Type B pancreatic cell (in vitro differentiated cells): Measurements from ENCODE around the gene CACUL1. TPM values are rescaled to one million over a fixed set of nuclear protein-coding genes. Genes with fewer than 3 reads are reported as not detected.

Experiments used
- DNase-seq: peaks from one replicate; pipeline ENCODE4 v3.0.0; 2021; ENCODE audit warnings: mixed read lengths; ENCODE audit not compliant: unreplicated experiment; ENCODE audit errors: extremely low spot score
- H3K27ac Mint-ChIP-seq: 2 replicates; pipeline ENCODE4 v1.8.0; 2021; ENCODE audit warnings: mild to moderate bottlenecking, mixed read lengths
- H3K27me3 Mint-ChIP-seq: 2 replicates; pipeline ENCODE4 v1.8.0; 2021; ENCODE audit warnings: mixed read lengths
- H3K36me3 Mint-ChIP-seq: 2 replicates; pipeline ENCODE4 v1.8.0; 2021; ENCODE audit warnings: mixed read lengths
- H3K4me1 Mint-ChIP-seq: one replicate; pipeline ENCODE4 v1.8.0; 2021; ENCODE audit warnings: mixed read lengths; ENCODE audit not compliant: unreplicated experiment
- H3K4me3 Mint-ChIP-seq: 2 replicates; pipeline ENCODE4 v1.8.0; 2021; ENCODE audit warnings: mild to moderate bottlenecking, mixed read lengths
- H3K9me3 Mint-ChIP-seq: 2 replicates; pipeline ENCODE4 v1.8.0; 2021; ENCODE audit warnings: mixed read lengths
- total RNA-seq: library from RNA; stranded (reverse); gene quantifications from 2 replicates; pipeline ENCODE4 v1.2.1, GENCODE V29; 2021; ENCODE audit warnings: low replicate concordance
- TF ChIP-seq, protein P1 (sequence below): fragments of 200-600 bp; sonication (generic); conservative IDR thresholded peaks from 2 replicates; pipeline ENCODE4 v1.5.0; 2021; ENCODE audit warnings: antibody characterized with exemption, mild to moderate bottlenecking

The CACUL1 gene
- total RNA-seq, 1 donor from 2014 or later = 42.9 TPM

DNA sequence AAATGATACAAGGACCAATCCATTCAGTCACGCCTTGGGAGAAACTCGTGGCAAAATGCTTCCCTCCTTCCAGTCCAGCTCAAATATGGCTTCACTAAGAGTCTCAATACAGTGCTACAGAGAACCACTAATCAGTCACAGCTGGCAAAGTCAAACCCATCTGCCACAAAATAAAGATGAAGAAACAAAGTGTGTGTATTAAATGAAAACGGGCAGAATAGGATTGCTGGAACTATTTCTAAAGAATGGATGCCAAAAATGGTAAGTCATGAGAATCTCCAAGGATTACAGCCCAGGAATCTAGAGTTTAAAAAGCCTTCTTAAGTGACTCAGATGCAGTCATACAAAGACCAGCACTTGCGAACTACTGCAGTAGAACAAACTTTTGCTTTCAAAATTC lies 61.9 kb downstream of the CACUL1 start:
- TF ChIP-seq, protein P1, sequence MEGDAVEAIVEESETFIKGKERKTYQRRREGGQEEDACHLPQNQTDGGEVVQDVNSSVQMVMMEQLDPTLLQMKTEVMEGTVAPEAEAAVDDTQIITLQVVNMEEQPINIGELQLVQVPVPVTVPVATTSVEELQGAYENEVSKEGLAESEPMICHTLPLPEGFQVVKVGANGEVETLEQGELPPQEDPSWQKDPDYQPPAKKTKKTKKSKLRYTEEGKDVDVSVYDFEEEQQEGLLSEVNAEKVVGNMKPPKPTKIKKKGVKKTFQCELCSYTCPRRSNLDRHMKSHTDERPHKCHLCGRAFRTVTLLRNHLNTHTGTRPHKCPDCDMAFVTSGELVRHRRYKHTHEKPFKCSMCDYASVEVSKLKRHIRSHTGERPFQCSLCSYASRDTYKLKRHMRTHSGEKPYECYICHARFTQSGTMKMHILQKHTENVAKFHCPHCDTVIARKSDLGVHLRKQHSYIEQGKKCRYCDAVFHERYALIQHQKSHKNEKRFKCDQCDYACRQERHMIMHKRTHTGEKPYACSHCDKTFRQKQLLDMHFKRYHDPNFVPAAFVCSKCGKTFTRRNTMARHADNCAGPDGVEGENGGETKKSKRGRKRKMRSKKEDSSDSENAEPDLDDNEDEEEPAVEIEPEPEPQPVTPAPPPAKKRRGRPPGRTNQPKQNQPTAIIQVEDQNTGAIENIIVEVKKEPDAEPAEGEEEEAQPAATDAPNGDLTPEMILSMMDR = no peak

DNA sequence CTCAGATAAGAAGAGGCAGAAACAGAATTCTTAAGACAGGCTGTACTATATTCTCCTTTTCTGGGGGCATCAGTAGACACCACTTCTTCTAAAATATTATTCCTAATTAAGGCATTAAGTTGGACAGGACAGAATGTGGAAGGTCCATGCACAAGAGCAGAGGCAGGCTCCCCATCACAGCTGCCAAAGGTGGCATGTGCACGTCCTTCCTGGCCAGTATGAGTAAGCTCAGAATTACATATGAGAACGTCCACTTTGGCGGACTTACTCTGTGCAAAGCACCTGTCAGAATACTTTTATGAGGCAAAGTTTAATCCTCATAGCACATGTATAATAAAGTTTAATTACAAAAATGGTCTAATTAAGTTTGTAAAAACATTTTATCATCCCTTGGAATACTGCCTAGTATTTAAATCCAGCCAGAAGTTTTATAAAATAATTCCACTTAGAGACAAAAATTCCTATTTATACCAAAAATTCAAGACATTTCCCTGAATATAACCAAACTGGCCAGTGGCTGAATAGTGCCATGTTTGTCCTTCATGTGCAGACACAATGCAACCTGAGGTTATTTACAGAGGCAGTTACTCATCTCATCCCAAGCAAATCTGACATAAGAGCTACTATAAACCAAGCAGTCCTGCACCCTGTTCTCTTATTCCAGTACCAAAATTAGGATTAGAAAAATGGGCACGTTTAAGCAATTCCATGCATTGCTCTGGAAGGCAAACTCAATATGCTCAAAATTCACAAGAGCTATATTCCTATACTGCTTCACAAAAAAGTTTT lies 65.5 kb downstream of the CACUL1 start:
- peaks cover 27% of the 10 kb centered on the region for H3K36me3 Mint-ChIP-seq
- H3K27ac Mint-ChIP-seq = no peak overlapping the region
- TF ChIP-seq, protein P1 = no peak
- no peaks in the 10 kb centered on the region for H3K27me3 Mint-ChIP-seq
- no peaks in the 10 kb centered on the region for H3K4me1 Mint-ChIP-seq
- H3K4me3 Mint-ChIP-seq = no peak overlapping the region
- no peaks in the 10 kb centered on the region for H3K9me3 Mint-ChIP-seq
- DNase-seq = no peak

More for the DNA sequence above, 61.9 kb downstream of the CACUL1 start:
- no peaks in the 10 kb centered on the region for H3K9me3 Mint-ChIP-seq
- H3K4me3 Mint-ChIP-seq = no peak overlapping the region
- DNase-seq = no peak
- no peaks in the 10 kb centered on the region for H3K4me1 Mint-ChIP-seq
- H3K27ac Mint-ChIP-seq = no peak overlapping the region
- peaks cover 26% of the 10 kb centered on the region for H3K36me3 Mint-ChIP-seq
- H3K27me3 Mint-ChIP-seq = no peaks in the 10 kb centered on the region

DNA sequence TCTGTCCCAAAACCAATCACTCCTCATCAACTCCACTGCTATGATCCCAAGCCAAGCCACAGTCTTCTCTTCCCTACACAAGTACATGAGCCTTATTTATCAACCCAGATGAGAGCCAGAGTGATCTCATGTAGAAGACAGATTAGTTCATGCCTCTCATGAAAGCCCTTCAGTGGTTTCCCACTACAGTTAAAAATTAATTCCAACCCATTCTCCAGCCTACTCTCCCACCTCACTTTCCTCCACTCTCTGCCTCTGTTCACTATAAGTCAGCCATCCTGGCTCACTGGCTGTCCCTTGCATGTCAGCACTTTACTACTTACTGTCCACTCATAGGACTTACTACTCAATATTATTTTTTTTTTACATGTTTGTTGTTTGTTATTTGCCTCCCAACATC lies 67.3 kb downstream of the CACUL1 start:
- Mint-ChIP-seq H3K4me1 (no peaks in the 10 kb centered on the region), H3K4me3 (no peak overlapping the region), H3K9me3 (no peaks in the 10 kb centered on the region), H3K27ac (no peak overlapping the region), H3K36me3 (peaks cover 27% of the 10 kb centered on the region), H3K27me3 (no peaks in the 10 kb centered on the region)
- TF ChIP-seq, protein P1 = no peak
- no peak for DNase-seq

DNA sequence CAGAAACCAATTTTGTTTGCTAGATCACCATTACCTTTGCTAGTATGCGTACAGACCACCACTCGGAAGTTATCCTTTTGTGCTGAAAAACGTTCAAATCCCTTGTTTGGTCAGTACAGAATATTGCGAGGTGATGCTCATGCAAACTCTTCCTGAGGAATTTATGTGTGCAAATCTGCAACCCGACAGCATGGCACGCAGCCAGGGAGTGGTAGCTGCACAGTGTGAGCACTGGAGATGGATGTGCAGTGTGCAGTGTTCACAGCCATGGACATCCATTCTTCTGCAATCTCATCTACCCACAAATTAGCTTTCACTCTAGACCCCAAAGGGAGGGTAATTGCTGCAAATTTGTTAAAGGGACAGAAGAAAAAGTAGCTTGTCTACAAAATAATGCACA lies 72.2 kb downstream of the CACUL1 start:
- Mint-ChIP-seq H3K9me3 (no peaks in the 10 kb centered on the region), H3K27me3 (no peaks in the 10 kb centered on the region)

DNA sequence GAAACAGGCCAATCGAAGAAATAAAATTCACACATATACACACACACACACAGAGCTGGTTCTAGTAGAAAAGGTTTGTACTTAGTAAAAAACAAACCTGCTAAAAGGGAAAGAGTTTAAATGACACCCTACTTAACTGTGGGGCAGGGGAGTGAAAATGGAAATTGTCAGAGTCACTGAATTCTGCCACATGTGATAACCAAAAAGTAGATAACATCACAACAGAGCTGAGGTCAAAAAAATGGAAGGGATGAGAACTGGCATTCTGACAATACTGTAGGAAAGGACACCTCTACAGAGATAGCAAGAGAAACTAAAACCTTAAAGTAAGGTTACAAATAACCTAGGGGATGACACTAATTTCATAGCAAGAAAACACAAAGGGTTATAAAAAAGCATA lies 74.6 kb downstream of the CACUL1 start:
- DNase-seq = no peak
- Mint-ChIP-seq H3K27ac (no peak overlapping the region), H3K9me3 (no peaks in the 10 kb centered on the region), H3K36me3 (peaks cover 11% of the 10 kb centered on the region), H3K4me1 (no peaks in the 10 kb centered on the region), H3K27me3 (no peaks in the 10 kb centered on the region), H3K4me3 (no peak overlapping the region)
- TF ChIP-seq, protein P1 = no peak

More for the DNA sequence above, 72.2 kb downstream of the CACUL1 start:
- no peak overlapping the region for H3K27ac Mint-ChIP-seq
- no peaks in the 10 kb centered on the region for H3K4me1 Mint-ChIP-seq
- H3K4me3 Mint-ChIP-seq = no peak overlapping the region
- H3K36me3 Mint-ChIP-seq = peaks cover 18% of the 10 kb centered on the region
- DNase-seq = no peak
- TF ChIP-seq, protein P1 = no peak
